Gastroesophageal sphincter (tissue), 4 donors: ENCODE data around the gene MBOAT7. TPM values are rescaled to one million over a fixed set of nuclear protein-coding genes. Genes with fewer than 3 reads are reported as not detected.
A peak's percentile ranks its signal among the peaks of the same experiment; 100 is the strongest.

Source experiments
- ATAC-seq: fragments of 150-250 bp; one replicate; pipeline ENCODE4 v1.9.1; 2016; ENCODE audit warnings: mild to moderate bottlenecking, moderate library complexity
- H3K27ac ChIP-seq, 4 donors: fragments of 200-600 bp; sonication (generic) in 3 of 4; 1 replicate in 3 of 4; 2 replicates in 1 of 4; pipeline ENCODE4 v1.5.1; 2016 to 2019
- H3K27me3 ChIP-seq: fragments of 200-600 bp; sonication (generic); one replicate; pipeline ENCODE4 v1.5.1; 2019
- H3K36me3 ChIP-seq, 2 donors: fragments of 200-600 bp; sonication (generic); one replicate each; pipeline ENCODE4 v1.5.1; 2019; ENCODE audit warnings: control low read depth in 1 of 2
- H3K4me1 ChIP-seq, 3 donors: fragments of 200-600 bp; sonication (generic); 1 replicate in 2 of 3; 2 replicates in 1 of 3; pipeline ENCODE4 v1.5.1; 2016 to 2019; ENCODE audit warnings: control low read depth in 2 of 3
- H3K4me3 ChIP-seq, 2 donors: fragments of 200-600 bp; sonication (generic); one replicate each; pipeline ENCODE4 v1.5.1; 2019; ENCODE audit warnings: mild to moderate bottlenecking in 1 of 2, moderate library complexity in 1 of 2
- H3K9me3 ChIP-seq, 3 donors: fragments of 200-600 bp; sonication (generic); one replicate each; pipeline ENCODE4 v1.5.1; 2017 to 2019; ENCODE audit warnings: control low read depth in 2 of 3
- EP300 ChIP-seq: sonication (generic); formaldehyde crosslinking; IDR thresholded peaks from one replicate; pipeline ENCODE4 v1.6.1; 2017; ENCODE audit warnings: antibody characterized with exemption, mild to moderate bottlenecking
- POLR2A ChIP-seq, 2 donors: fragments of 450-650 bp; IDR thresholded peaks; one replicate each; pipeline ENCODE4 v1.6.1; 2017; ENCODE audit warnings: antibody characterized with exemption in 2 of 2, mild to moderate bottlenecking in 2 of 2, moderate library complexity in 1 of 2
- POLR2AphosphoS5 ChIP-seq: sonication (generic); formaldehyde crosslinking; IDR thresholded peaks from one replicate; pipeline ENCODE4 v1.6.1; 2017; ENCODE audit warnings: antibody characterized with exemption
- WGBS, 2 donors: methylation state at CpG; one replicate each; pipeline ENCODE4 v1.1.5; 2018; ENCODE audit warnings: low coverage in 1 of 2; 5-methylcytosine and 5-hydroxymethylcytosine counted together
- total RNA-seq, 4 donors: library from RNA; depleted of rRNA; stranded (reverse); fragments of >200 nt; gene quantifications; one replicate each; pipeline ENCODE4 v1.1.0, GENCODE V29; 2016
- TF ChIP-seq, protein P1 (sequence below), 4 experiments: fragments of 200-600 bp in 2 of 4; fragments of 450-650 bp in 2 of 4; sonication (generic) in 1 of 4; IDR thresholded peaks; one replicate each; pipeline ENCODE4 v1.5.1; 2017 to 2019; ENCODE audit warnings: antibody characterized with exemption in 4 of 4, mild to moderate bottlenecking in 2 of 4, moderate library complexity in 2 of 4

MBOAT7 gene, protein sequence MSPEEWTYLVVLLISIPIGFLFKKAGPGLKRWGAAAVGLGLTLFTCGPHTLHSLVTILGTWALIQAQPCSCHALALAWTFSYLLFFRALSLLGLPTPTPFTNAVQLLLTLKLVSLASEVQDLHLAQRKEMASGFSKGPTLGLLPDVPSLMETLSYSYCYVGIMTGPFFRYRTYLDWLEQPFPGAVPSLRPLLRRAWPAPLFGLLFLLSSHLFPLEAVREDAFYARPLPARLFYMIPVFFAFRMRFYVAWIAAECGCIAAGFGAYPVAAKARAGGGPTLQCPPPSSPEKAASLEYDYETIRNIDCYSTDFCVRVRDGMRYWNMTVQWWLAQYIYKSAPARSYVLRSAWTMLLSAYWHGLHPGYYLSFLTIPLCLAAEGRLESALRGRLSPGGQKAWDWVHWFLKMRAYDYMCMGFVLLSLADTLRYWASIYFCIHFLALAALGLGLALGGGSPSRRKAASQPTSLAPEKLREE
- total RNA-seq = 10 to 100 TPM; 28.4 to 64.3 (median 36.5) TPM

DNA sequence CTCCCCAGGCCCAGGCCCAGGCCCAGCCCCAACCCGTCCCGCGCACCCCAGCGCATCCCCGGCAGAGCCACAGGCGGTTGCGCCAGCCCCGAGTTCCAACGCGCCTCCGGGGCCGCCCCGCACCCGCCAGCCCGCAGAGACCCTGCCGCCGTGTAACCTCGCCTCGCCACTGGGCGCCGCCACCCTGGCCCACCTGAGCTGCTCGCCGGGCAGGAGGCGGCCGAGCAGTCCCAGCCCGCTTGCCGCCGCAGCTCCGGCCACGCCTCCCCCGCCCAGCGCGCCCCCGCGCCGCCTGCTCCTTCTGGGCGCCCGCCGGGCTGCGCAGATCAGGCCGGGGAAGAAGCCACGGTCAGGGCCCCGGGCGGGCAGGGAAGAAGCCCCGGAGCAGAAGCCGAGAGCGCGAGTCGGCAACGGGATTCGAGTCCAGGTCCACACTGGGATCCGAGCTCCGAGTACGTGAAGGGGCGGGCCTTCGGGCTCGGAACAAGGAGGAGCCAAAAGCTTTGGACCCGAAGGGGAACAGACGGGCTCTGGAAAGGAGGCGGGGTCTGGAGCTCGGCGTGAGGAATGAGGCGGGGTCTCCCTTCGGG is at the start of gene MBOAT7:
Gene MBOAT7 (minus strand): TSS at position 436 of the 590 bp plus-strand sequence. CDS start 1,072 bp downstream, outside the sequence.
- no CpG with 5 or more reads among the region's 64 CpGs for WGBS, 2 donors

DNA sequence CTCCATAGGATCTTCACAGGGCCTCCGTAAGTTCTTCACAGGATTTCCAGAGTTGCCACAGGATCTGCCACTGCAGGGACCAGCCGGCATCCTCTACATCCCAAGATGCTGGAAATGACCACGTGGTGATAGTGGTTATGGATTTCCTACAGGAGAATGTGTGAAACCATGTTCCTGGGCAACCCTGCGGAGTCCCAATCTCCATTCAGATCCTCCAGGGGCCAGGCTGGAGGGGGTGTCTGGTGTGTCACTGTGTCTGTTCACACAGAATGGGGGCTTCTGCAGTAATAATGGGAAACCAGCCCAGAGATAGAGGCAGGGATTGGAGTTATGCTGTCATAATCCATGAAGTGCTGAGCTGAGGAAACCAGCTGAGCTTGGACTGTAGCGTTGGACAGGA is 44.6 kb upstream of the MBOAT7 start:
- TF ChIP-seq POLR2A (IDR thresholded peaks at IDR 0.05) = no peak
- TF ChIP-seq EP300 = no peak
- TF ChIP-seq POLR2AphosphoS5 = no peak
- TF ChIP-seq, protein P1, sequence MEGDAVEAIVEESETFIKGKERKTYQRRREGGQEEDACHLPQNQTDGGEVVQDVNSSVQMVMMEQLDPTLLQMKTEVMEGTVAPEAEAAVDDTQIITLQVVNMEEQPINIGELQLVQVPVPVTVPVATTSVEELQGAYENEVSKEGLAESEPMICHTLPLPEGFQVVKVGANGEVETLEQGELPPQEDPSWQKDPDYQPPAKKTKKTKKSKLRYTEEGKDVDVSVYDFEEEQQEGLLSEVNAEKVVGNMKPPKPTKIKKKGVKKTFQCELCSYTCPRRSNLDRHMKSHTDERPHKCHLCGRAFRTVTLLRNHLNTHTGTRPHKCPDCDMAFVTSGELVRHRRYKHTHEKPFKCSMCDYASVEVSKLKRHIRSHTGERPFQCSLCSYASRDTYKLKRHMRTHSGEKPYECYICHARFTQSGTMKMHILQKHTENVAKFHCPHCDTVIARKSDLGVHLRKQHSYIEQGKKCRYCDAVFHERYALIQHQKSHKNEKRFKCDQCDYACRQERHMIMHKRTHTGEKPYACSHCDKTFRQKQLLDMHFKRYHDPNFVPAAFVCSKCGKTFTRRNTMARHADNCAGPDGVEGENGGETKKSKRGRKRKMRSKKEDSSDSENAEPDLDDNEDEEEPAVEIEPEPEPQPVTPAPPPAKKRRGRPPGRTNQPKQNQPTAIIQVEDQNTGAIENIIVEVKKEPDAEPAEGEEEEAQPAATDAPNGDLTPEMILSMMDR (IDR thresholded peaks at IDR 0.05) = no peak
- Histone ChIP-seq H3K27me3 (peaks cover 43% of the 10 kb centered on the region), H3K27ac (no peak overlapping the region), H3K4me3 (no peak overlapping the region), H3K36me3 (no peaks in the 10 kb centered on the region), H3K9me3 (peaks cover 0 to 10% (median 0%) of the 10 kb centered on the region in 3 donors), H3K4me1 (peaks cover 0 to 3% (median 0%) of the 10 kb centered on the region in 3 donors)
- WGBS, 2 donors = 43 to 88% methylated on average over 1 to 4 of the region's 5 CpGs
- ATAC-seq = no peak

More for the DNA sequence above, at the start of gene MBOAT7:
- peak within 1 kb of the TSS; percentile 79 to 100 (median 94) for H3K27ac ChIP-seq
- H3K9me3 ChIP-seq = no peaks in the 10 kb centered on the region
- TF ChIP-seq POLR2A (IDR thresholded peaks at IDR 0.05) (peak in 1 of 2 donors; percentile 37), POLR2AphosphoS5 (peak; percentile 29), EP300 (no peak)
- TF ChIP-seq, protein P1 (IDR thresholded peaks at IDR 0.05) = peak in 3 of 4 experiments; percentile 54 to 60 (median 60)
- no peaks in the 10 kb centered on the region for H3K27me3 ChIP-seq
- peak; percentile 65 for ATAC-seq
- peaks cover 0 to 25% of the 10 kb centered on the region in 2 donors for H3K36me3 ChIP-seq
- H3K4me1 ChIP-seq = peaks cover 0 to 36% (median 17%) of the 10 kb centered on the region in 3 donors
- H3K4me3 ChIP-seq = peak within 1 kb of the TSS; percentile 47 to 79

DNA sequence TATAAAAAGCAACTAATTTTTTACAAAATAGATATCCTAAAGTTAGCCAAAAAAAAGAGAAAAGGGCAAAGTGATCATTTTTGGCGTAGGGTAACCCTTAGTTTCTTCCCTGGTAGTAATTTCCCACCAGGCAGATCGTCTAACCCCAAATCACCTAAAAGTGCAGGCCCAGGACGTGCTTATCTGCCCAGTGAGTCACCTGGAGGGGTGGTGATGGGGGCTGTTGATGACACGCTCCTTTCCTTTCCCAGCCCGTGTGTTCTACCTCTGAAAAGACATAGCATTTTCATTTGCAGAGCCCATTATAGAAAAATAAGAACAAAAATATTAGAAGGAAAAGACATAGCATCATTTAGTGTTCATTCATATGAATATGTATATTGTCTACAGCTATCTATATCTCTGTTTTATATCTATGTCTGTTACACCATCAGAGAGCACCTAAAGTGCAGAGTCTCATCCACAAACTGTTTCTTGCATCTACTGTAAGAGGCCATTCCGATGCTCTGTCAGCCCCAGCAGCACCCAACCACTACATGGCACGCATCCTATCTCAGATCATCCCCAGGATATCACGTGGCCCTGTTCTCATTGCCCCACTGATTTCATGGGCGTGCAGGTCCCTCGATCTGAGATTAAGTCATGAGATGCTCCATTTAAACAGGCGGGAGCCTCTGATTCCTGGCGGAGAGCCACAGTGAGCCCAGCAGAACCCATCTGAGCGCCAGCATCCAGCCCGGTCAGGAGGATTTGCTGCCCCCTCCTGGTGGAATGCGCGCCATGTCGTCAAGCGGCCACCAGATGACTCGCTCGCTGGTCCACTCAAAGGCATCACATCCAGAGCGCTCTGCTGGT is 41.9 kb upstream of the MBOAT7 start:
- TF ChIP-seq EP300 = no peak
- TF ChIP-seq POLR2AphosphoS5 = peak; percentile 47
- TF ChIP-seq POLR2A (IDR thresholded peaks at IDR 0.05) = no peak
- TF ChIP-seq, protein P1 (IDR thresholded peaks at IDR 0.05) = peak; percentile 73 to 91 (median 84)
- Histone ChIP-seq H3K4me3 (no peak overlapping the region), H3K27me3 (peaks cover 49% of the 10 kb centered on the region), H3K27ac (no peak overlapping the region), H3K4me1 (peaks cover 0 to 3% (median 0%) of the 10 kb centered on the region in 3 donors), H3K9me3 (peaks cover 0 to 10% (median 0%) of the 10 kb centered on the region in 3 donors), H3K36me3 (no peaks in the 10 kb centered on the region)
- 18 to 23% methylated on average over 11 to 16 of the region's 21 CpGs for WGBS, 2 donors
- peak; percentile 91 for ATAC-seq

DNA sequence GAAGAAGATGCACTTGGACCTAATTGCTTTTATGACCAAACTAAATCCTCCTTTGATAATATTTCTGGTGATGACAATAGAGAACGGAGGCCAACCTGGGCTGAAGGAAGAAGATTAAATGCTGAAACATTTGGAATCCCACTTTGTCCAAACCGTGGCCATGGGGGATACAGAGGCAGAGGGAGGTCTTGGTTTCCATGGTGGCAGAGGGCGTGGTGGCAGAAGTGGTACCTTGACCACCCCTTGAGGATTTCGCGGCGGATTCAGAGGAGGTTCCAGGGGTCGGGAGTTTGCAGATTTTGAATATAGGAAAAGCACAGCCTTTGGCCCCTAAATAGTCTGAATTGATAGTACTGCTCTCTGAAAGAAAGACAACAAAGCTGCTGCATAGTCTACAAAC is 40.7 kb upstream of the MBOAT7 start:
- H3K4me3 ChIP-seq = no peak overlapping the region
- peaks cover 0 to 10% (median 0%) of the 10 kb centered on the region in 3 donors for H3K9me3 ChIP-seq
- ATAC-seq = no peak
- peaks cover 0 to 3% (median 0%) of the 10 kb centered on the region in 3 donors for H3K4me1 ChIP-seq
- peaks cover 48% of the 10 kb centered on the region for H3K27me3 ChIP-seq
- no peak overlapping the region for H3K27ac ChIP-seq
- no peaks in the 10 kb centered on the region for H3K36me3 ChIP-seq
- TF ChIP-seq, protein P1 (IDR thresholded peaks at IDR 0.05) = no peak
- TF ChIP-seq POLR2A (IDR thresholded peaks at IDR 0.05) = no peak
- TF ChIP-seq POLR2AphosphoS5 = no peak
- no peak for TF ChIP-seq EP300
- WGBS, 2 donors = 69 to 82% methylated on average over 2 to 7 of the region's 7 CpGs
